KG1 (cell line): Measurements from ENCODE around the gene RAPGEF6.
"Not testable (repeated sequence)": the region's sequence is repeated elsewhere in the genome, so short reads cannot be mapped to it uniquely, and the experiment has no call there.

Source experiments
- DNase-seq: peaks from one replicate; lab custom pipeline; 2025; lab: John Stamatoyannopoulos, UW

RAPGEF6 gene

GRCh38 chr5:131431794-131432193, 203.2 kb downstream of the RAPGEF6 start:
- no peak for DNase-seq

DNA sequence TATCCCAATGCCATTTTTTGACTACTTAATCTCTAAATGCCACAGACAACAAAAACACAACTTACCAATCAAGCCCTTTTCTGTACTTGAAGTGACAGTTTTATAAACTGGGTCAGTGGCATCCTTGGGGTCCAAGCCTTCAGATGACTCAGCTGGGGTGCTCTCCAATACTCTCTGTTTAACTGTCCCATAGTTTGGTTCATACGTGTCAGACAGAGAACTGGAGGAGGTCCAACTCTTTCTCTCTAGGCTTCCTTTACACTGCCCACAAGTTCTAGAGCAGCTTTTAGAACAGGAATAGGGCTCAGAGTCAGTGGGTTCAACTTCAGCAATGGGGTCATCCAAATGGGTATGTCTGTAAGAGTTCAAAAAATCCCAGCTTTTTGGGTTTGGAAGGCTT, 204.2 kb downstream of the RAPGEF6 start:
- no peak for DNase-seq

DNA sequence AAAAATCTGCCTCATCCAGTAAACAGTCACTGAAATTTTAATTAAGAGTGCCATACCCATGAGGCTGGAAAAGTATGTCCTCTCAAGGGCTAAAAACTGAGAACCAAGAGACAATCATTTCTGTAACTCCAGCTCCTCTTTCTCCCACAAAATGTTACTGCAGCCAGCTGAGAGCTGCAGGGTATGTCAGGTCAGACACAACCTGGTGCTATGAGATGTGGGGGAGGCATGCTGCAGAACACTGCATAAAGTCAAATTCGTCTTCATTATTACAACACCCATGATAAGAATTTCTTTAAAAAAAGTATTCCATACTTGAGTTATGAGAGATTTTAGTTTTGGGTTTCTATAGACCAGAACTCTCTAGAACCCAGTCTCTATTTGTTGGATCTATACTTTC, 209.0 kb downstream of the RAPGEF6 start:
- DNase-seq: no peak

DNA sequence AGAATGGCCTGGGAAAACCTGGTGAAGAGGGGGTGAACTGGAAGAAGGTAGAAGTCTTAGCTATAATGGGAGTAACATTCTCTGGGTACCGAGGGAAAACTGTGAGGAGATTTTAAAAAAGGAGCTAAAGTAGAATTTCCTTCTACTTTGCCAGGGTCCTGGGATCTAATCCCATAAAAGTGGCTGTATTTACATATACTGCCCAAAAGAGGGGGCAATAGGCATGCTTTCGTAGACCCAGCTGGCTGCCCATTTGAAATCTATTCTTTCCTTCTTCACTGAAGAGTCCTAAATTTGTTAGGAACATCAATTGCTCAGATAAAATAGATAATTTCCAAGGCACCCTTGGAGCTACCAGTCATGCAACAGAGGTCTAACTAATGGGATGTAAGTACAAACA, 212.0 kb downstream of the RAPGEF6 start:
- no peak for DNase-seq

- no peak for DNase-seq
Measured at GRCh38 chr5:131419877-131420276, 215.2 kb downstream of the RAPGEF6 start.

- no peak for DNase-seq
Measured at GRCh38 chr5:131418846-131419245, 216.2 kb downstream of the RAPGEF6 start.

DNA sequence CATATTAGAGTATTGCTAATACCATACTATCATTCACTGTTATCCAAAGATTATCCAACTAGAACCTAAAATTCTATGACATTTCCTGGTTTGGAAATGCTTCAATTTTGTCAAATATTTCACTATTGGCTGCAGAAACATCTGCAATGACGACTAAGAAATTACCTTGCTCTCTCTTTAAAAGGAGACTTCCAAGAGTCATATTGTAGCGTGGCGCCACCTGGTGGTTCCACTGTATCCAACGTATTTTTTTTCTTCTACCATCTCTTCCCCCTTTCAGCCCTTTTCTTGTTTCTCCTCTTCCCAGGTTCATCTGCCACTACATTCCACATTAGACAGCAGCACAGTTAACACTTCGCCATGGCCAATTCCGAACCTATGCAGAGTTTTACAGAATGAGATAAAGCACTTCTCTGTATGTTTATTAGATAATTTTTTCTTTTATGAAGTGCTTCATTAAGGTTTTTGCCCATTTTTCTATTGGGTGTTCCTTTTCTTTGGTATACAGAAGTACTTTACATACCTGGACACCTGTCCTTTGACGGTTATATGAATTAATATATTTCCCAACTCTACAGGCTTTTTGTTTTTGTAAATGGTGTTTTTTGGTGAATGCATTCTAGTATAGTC, 217.7 kb downstream of the RAPGEF6 start:
- peak; percentile 7 for DNase-seq

DNA sequence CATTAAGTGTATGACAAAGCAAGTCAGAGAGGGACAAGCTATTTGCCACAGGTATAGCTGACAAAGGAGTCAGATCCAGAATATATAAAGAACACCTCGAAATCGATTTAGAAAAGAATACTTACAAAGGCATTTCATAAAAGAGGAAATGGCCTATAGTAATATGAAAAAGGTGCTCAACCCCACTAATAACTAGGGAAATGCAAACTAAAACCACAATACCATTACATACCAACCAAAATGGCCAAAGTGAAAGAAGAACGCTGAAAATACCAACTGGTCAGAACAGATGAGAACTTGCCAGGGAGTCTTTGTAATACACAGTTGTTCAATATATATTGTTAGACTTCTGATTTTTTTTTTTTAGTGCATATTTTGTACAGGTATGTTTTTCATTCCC, 218.3 kb downstream of the RAPGEF6 start:
- no peak for DNase-seq

DNA sequence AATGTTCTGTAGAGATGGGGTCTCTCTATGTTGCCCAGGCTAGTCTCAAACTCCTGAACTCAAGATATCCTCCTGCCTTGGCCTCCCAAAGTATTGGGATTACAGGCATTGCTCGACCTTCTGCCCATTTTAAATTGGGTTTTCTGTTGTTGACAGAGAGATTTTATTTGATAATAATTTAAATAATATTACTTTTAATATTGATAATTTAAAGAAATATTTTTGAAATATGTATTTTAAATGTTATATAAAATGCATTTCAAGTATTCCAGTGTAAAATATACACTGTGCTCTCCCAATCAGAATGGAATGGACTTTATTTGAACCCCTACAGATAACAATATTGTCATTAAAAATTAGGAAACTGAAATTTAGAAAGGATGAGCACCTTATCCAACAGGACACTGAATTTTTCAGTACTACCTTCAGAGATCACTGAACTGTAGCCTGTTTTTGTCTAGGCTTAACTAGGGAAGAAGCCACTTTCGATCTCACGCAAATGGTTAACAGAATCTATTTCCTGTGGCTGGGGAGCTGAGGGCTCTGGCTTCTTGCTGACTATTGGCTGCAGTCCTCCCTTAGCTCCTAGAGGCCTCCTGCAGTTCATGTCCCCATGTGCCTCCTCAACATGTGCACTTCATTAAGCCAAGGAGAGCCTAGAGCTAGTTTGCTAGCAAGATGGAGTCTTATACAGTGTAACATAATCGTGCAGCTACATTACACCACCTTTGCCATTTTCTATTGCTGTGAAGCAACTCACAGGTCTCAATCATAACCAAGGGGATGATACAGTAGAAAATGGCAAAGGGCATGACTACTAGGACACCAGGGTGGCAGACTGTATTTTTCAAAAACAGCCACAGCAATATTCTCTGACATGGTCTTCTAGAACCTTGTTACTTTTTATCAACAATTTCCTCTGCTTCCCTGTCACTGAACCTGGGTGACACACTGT, 221.1 kb downstream of the RAPGEF6 start:
- no peak for DNase-seq

- no peak for DNase-seq
Measured at GRCh38 chr5:131406975-131407638, 227.9 kb downstream of the RAPGEF6 start.

DNA sequence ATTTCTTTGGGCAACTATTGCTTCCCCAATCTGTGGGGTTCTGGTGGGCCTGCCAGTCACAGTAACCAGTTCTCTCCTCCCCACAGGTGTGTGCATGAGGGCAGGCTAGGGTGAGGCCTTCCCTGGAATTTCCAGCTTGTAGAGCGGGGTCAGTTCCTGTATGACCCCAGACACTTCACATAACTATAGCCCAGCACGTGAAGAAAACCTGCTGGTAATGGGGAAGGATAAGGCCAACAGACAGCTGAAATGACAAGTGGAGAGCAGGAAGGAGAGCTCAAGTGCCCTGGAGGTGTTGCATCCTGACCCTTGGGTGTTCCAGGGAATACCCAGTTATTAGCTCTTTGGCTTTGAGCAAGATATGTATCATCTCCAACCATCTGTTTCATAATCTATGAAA, 229.0 kb downstream of the RAPGEF6 start:
- DNase-seq: no peak

GRCh38 chr5:131405674-131406073, 229.4 kb downstream of the RAPGEF6 start:
- no peak for DNase-seq

- DNase-seq: no peak
Measured at GRCh38 chr5:131400585-131400984, 234.4 kb downstream of the RAPGEF6 start.

- DNase-seq: not testable (repeated sequence)
Measured at GRCh38 chr5:131399007-131399406, 236.0 kb downstream of the RAPGEF6 start.

GRCh38 chr5:131396630-131397273, 238.3 kb downstream of the RAPGEF6 start:
- DNase-seq: no peak

DNA sequence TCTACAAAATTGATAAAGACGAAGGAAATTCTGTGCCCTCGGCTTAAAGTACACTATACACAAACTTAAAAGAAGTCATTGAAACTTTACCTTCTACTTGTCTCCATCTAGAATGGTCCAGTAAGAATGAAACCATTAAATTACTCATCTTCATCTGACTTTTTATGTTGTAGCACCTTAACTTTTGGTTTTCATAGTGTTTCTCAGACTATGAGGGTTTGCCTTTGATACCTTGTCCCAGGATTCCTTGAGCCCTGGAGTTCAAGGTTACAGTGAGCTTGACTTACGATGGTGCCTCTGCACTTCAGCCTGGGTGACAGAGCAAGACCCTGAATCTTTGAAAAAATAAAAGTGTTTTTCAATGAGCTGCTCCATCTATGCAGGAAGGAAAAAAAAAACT, 239.0 kb downstream of the RAPGEF6 start:
- DNase-seq: no peak

- DNase-seq: no peak
Measured at GRCh38 chr5:131394128-131394527, 240.9 kb downstream of the RAPGEF6 start.

GRCh38 chr5:131393498-131393968, 241.5 kb downstream of the RAPGEF6 start:
- DNase-seq: no peak

GRCh38 chr5:131392466-131393095, 242.4 kb downstream of the RAPGEF6 start:
- DNase-seq: no peak

DNA sequence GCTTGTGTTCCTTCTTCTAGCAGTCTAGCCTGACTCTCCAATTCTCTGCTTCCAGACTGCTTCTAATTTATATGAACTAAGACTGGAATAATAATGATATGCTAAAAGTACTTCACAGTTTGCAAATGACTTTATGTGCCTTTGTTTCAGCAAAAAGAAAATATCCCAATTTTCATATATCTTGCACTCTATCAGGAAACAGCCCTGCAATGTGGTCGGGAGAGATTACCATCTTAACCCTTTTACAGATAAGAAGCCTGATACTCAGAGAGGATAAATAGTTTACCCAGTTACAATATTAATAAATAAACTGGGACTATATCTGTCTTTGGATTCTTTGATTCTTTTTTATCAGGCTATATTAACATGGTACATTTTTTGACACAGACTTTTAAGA, 245.2 kb downstream of the RAPGEF6 start:
- DNase-seq: no peak

DNA sequence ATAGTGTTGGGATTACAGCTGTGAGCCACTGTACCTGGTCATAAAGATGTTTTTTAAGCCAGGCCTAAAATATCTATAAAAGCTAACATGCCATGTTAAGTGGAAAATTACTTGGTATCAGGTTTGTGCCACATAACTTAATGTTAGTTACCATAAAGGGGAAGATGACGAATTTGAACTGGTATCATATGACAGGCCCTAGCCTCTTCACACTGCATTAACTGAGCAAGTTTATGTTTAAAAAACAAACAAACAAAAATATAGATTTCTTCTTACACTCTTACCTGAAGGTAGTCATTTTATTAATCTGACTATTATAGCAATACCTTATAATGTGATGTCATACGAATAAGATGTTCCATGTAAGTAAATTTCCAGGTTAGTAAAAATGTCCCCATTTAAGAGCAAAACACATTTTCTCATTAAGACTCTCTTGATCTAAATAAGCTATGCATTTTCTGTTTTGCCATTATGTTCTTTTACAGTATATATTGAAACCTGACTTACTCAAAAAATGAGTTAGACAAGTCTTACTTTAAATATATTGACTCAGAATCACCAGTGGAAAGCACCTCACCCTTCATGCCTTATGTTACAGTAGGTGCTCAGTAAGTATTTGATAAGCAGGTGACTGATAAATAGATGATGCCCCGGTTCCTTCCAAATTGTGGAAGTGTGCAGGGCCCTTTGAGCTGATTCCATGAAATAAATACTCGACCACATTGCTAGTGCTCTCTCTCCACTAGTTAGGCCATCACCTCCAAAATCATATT, 245.7 kb downstream of the RAPGEF6 start:
- no peak for DNase-seq
